C4-2B (cell line): ENCODE data around the gene WWOX.

Experiments used
- CTCF ChIP-seq: fragments of 450-650 bp; conservative IDR thresholded peaks from 2 replicates; pipeline ENCODE4 v1.5.1; 2017; ENCODE audit warnings: mild to moderate bottlenecking
- ZFX ChIP-seq: fragments of 450-650 bp; IDR thresholded peaks from 2 replicates; pipeline ENCODE4 v1.6.1; 2017

GRCh38 chr16:78446992-78447563 is 347.6 kb downstream of the WWOX start:
- TF ChIP-seq CTCF (no peak), ZFX (no peak)
